Embryonic facial prominence (tissue), 1 donor: ENCODE results near the gene BCL3.
"Not testable (repeated sequence)": the region's sequence is repeated elsewhere in the genome, so short reads cannot be mapped to it uniquely, and the experiment has no call there.

ENCODE experiments used
- DNase-seq: peaks from one replicate; pipeline ENCODE4 v3.0.0-alpha.2; 2016; ENCODE audit errors: extremely low spot score

The BCL3 gene

DNA sequence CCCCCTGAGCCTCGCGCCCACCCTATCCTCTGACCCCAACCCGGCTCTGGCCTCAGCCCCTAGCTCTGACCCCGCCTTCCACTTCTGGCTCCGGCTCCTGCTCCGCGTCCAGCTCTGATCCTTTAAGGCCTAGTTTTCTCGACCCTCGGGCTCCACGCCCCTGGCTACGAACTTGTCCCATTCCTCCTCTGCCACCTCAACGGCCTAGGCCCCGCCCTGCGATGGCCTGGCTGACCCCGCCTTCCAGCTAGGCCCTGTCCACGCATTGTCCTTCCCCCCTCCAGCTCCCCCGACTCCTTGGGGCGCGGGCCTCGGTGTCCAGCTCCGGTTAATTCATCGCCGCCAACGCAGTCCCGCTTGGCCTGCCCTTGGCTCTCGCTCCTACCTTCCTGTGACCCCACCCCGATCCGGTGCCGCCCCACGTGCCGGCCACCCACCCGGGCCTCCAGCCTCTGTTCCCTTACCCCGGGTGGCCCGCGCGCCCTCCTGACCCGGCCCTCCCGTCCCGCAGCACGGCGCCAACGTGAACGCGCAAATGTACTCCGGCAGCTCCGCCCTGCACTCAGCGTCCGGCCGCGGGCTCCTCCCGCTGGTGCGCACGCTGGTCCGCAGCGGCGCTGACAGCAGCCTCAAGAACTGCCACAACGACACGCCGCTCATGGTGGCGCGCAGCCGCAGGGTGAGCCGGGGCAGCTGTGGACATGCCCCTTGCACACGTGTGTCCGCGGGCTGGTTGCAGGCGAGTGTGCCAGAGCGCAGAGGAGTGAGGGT lies 9.4 kb downstream of the BCL3 start:
- DNase-seq = no peak

DNA sequence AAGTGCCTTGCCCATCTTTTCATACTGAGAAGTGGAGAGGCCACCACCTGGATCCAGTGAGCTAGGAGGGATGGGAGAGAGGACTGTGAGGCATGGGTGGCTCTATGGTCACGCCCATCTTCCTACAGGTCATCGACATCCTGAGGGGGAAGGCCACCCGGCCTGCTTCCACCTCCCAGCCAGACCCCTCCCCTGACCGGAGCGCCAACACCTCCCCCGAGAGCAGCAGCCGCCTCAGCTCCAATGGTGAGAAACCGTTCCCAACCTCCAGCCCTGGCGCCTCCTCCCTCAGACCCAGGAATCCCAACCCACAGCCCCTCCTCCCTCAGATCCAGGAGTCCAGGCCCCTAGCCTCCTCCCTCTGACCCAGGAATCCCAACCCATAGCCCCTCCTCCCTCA lies 10.1 kb downstream of the BCL3 start:
- no peak for DNase-seq

GRCh38 chr19:44759083-44759804 lies 10.7 kb downstream of the BCL3 start:
- no peak for DNase-seq

- DNase-seq = no peak
Measured at GRCh38 chr19:44762038-44762437, 13.5 kb downstream of the BCL3 start.

- no peak for DNase-seq
Measured at GRCh38 chr19:44765033-44765948, 16.8 kb downstream of the BCL3 start.

DNA sequence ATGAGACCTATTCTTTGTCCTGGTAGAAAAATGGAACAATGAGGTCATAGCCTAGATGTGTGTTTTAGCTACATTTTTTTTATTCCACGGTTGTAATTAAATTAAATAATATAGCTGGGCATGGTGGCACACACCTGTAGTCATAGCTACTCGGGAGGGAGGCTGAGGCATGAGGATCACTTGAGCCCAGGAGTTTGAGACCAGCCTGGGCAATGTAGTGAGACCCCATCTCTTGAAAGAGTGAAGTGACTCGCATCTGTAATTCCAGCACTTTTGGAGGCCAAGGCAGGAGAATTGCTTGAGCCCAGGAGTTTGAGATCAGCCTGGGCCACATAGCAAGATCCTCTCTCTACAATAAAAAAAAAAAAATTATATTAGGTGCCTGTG lies 17.4 kb downstream of the BCL3 start:
- no peak for DNase-seq

DNA sequence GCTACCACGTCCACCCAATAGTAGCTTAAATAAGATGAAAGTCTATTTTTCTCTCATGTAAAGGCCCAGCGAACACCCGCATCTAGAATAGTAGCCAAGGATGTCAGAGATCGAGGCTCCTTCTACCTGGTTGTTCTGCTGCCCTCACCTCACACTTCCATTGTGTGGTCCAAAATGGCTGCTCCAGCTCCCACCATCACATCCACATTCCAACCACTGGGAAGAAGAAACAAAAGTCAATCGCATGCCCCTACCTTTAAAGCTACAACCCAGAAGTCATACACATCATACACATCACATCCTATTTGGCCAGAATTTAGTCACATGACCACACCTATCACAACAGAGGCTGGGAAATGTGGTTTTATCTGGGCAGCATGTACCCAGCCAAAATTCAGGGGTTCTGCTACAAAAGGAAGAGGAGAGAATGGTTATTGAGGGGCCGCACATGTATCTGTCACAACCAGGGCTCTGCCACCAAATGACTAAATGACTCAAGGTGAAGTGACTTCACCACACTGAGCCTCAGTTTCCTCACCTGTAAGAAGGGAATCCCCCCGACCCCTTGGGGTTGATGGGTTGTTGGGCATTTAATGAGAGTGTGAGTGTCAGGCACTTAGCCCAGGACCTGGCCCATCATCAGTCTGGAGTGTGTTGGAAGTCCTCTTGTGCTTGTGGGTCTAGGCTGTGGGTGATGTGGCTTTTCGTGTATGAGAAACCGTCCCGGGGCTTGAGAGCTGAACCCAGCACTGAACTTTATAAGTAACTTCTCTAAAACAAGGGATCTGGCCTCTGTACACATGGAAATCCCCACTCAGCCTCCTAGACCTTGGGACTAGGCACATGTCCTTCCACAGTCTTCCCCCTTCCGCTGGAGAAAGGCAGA lies 19.0 kb downstream of the BCL3 start:
- no peak for DNase-seq

- DNase-seq = peak; percentile 66
Measured at GRCh38 chr19:44770550-44771257, 22.2 kb downstream of the BCL3 start.

- not testable (repeated sequence) for DNase-seq
Measured at GRCh38 chr19:44772144-44772543, 23.6 kb downstream of the BCL3 start.

DNA sequence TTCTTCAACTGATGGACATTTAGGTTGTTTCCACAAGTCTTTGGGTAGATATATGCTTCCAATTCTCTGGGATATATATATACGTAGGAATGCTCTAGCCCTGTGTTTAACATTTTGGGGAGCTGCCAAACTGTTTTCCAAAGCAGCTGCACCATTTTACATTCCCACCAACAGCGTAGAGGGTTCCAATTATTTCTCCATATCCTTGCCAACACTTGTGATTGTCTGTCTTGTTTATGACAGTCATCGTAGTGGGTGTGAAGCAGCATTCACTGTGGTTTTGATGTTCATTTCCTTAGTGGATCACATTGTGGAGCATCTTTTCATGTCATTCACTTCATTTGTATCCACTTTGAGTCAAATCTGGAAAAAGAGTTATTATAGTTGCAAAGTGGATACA lies 24.5 kb downstream of the BCL3 start:
- no peak for DNase-seq

GRCh38 chr19:44775676-44776240 lies 27.2 kb downstream of the BCL3 start:
- DNase-seq = no peak

DNA sequence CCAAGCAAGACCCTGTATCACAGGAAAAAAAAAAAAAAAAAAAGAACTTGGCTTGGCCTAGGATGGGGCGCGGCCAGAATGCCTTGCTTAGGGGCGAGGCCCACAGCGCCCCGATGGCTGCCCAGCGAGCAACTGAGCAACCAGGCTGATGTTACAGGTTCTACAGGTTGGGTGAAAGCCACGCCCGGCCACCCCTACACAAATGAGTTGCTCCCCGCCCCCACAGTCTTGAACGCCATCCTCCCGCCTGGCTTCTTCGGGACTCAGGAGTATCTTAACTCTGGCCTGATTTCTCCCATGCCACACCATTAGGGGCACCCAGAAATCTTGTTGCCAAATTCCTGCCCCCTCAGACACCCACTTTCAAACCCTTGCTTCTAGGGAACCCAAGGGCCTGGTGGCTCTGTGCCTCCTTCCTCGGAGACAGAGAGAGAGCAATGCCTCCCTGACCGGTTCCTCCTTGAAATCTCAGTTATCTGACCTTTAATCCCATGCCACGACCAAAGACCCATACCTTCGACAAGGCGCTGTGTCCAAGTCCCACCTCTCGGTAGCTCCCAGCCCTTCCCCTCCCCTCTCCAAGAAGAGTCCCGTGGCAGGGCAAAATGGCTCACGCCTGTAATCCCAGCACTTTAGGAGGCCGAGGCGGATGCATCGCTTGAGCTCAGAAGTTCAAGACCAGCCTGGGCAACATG lies 28.0 kb downstream of the BCL3 start:
- DNase-seq = peak; percentile 39

DNA sequence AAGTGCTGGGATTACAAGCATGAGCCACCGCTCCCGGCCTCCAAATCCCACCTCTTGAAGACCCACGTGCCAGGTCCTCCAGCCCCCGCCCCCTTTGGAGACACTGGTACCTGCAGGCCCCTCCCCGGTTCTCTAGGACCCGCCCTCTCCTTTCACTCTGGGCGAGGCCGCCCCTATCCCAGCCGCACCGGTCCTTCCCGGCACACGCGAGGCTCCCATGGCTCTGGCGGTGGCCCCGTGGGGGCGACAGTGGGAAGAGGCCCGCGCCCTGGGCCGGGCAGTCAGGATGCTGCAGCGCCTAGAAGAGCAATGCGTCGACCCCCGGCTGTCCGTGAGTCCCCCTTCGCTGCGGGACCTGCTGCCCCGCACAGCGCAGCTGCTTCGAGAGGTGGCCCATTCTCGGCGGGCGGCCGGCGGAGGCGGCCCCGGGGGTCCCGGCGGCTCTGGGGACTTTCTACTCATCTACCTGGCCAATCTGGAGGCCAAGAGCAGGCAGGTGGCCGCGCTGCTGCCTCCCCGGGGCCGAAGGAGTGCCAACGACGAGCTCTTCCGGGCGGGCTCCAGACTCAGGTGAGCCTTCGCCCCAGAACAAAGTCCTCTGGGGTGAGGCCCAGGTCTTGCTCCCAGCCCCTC lies 29.3 kb downstream of the BCL3 start, which contains the start of gene CBLC:
CBLC (plus strand) TSS at position 176 of the 633 bp plus-strand sequence; CDS start at position 218, 42 bp downstream.
- no peak for DNase-seq

- no peak for DNase-seq
Measured at GRCh38 chr19:44779150-44779549, 30.6 kb downstream of the BCL3 start.

GRCh38 chr19:44781694-44782093 lies 33.2 kb downstream of the BCL3 start:
- DNase-seq = not testable (repeated sequence)

- no peak for DNase-seq
Measured at GRCh38 chr19:44782729-44783128, 34.2 kb downstream of the BCL3 start.

- DNase-seq = no peak
Measured at GRCh38 chr19:44783545-44783944, 35.0 kb downstream of the BCL3 start.

DNA sequence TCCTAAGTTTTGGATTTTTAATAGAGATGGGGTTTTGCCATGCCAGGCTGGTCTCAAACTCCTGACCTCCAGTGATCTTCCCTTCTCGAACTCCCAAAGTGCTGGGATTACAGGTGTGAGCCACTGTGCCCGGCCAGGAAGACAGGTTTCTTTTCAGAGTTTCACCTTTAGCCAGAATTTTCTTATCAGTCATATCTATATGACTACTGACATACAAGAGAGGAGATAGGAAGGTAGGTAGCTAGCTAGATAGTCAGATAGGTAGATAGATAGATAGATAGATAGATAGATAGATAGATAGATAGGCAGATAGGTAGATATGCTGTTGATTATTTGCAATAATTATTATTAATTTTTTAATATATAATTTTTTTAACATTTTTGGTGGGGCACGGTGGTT lies 36.8 kb downstream of the BCL3 start:
- no peak for DNase-seq

DNA sequence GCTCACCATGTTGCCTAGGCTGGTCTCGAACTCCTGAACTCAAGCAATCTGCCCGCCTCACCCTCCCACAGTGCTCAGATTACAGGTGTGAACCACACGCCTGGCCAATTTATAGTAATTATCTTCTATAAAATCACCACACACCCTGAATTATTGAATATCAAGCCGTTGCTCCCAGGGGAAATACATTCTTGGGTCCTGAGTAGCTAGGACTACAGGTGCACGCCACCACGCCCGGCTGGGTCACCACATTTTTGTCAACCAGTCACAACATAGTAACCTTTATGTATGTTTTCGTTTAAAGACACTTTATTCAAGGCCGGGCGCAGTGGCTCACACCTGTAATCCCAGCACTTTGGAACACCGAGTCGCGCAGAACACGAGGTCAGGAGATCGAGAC lies 37.5 kb downstream of the BCL3 start:
- DNase-seq = no peak
